ENCODE measurements around the gene TUBE1.

TUBE1 gene

DNA sequence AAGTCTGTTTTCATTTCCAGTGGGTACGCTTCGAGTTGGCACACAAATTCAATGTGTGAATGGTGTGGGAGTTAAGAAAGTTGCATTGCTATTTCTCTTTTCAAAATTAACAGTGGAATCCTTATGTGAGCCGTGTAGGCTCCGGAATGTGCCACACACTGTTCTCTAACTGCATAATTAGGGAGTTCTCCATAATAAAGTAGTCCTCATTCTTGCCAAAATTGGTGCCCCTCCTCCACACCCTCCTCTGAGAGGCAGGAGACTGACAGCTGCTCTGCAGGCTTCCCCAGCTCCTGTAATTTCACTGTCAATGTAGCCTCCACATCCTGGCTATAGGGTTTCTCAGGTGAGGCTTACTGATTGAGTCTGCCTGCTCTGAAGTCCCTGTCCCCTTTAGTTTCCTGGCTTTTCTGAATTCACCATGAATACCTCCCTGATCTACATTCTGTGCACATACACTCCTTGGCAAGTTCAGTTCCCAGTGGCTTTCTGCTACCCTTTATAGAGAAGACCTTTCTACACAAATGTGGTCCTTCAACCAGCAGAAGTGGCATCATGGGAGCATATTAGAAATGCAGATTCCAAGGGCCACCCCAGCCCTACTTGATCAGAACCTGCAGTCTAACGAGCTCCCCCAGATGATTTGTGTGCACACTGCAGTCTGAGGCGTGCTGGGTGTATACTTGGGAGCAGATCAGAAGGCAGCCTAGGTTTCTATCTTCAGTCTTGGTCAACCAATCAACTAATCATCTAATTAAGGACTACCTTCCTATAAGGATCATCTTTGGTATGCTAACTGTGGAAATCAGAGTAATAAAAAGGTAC, 53.3 kb downstream of the TUBE1 start:
- no peaks in the 10 kb centered on the region for H3K36me3 ChIP-seq (ENCODE audit: insufficient read depth, low read length)
- H3K9ac ChIP-seq (ENCODE audit: low read depth, low read length) = no peak overlapping the region
- H3K27ac ChIP-seq (ENCODE audit: low read depth, low read length) = no peak overlapping the region
- no peaks in the 10 kb centered on the region for H3K9me3 ChIP-seq (ENCODE audit: insufficient read depth, low read depth, low read length)
- H3K4me1 ChIP-seq (ENCODE audit: insufficient read depth, low read length) = peaks cover 6% of the 10 kb centered on the region; the same call in 1 of the 2 replicates
- 71% methylated on average over 6 of the region's 6 CpGs for WGBS
- H3K4me3 ChIP-seq (ENCODE audit: low read length) = no peak overlapping the region
- H3K27me3 ChIP-seq (ENCODE audit: insufficient read depth, low read length) = no peaks in the 10 kb centered on the region

DNA sequence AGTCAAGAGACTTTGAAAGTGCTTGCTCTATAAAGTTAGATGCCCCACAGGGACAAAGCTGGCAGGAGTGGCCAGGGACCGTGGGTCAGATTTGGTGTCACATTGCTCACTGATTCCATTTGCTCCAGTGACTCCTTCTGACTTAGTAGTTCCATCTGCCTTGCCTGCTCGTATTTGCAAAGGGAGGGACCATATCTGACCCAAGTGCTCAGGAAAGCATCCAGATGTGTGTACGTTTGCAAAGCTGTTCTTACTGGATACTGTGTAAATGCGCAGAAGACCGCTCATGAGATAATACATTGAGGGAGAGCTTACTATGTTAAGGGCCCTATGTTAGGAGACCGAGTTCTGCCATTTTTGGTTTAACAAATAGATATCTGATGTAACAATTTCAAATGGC, 54.6 kb downstream of the TUBE1 start:
- no peaks in the 10 kb centered on the region for H3K9me3 ChIP-seq (ENCODE audit: insufficient read depth, low read depth, low read length)
- H3K36me3 ChIP-seq (ENCODE audit: insufficient read depth, low read length) = no peaks in the 10 kb centered on the region
- 92% methylated on average over 6 of the region's 6 CpGs for WGBS
- H3K9ac ChIP-seq (ENCODE audit: low read depth, low read length) = no peak overlapping the region
- H3K4me3 ChIP-seq (ENCODE audit: low read length) = no peak overlapping the region
- no peaks in the 10 kb centered on the region for H3K27me3 ChIP-seq (ENCODE audit: insufficient read depth, low read length)
- no peak overlapping the region for H3K27ac ChIP-seq (ENCODE audit: low read depth, low read length)
- peaks cover 6% of the 10 kb centered on the region; the same call in 1 of the 2 replicates for H3K4me1 ChIP-seq (ENCODE audit: insufficient read depth, low read length)

DNA sequence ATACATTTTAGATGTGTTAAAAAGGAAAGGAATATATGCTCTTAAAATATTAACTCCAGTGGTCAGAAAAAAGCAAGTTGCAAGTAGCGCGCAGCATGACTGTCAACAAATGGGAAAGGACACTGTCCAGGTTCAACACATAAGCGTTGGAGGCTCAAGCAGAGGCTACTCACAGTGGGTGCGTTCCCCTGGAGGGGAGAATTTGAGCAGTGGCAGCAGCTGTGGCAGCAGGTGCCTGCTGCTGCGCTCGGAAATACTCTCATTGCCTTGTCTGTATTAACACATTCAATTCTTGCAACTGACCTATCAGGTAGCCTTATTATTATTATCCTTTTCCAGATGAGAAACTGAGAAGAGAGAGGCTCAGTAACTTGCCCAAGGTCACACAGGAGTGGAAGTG, 55.3 kb downstream of the TUBE1 start:
- no peak overlapping the region for H3K9ac ChIP-seq (ENCODE audit: low read depth, low read length)
- WGBS = 90% methylated on average over 6 of the region's 6 CpGs
- no peak overlapping the region for H3K27ac ChIP-seq (ENCODE audit: low read depth, low read length)
- H3K4me1 ChIP-seq (ENCODE audit: insufficient read depth, low read length) = 0 out of 2 replicates have a peak, but pooled peaks cover 6% of the 10 kb centered on the region
- no peaks in the 10 kb centered on the region for H3K9me3 ChIP-seq (ENCODE audit: insufficient read depth, low read depth, low read length)
- no peak overlapping the region for H3K4me3 ChIP-seq (ENCODE audit: low read length)
- no peaks in the 10 kb centered on the region for H3K27me3 ChIP-seq (ENCODE audit: insufficient read depth, low read length)
- no peaks in the 10 kb centered on the region for H3K36me3 ChIP-seq (ENCODE audit: insufficient read depth, low read length)

DNA sequence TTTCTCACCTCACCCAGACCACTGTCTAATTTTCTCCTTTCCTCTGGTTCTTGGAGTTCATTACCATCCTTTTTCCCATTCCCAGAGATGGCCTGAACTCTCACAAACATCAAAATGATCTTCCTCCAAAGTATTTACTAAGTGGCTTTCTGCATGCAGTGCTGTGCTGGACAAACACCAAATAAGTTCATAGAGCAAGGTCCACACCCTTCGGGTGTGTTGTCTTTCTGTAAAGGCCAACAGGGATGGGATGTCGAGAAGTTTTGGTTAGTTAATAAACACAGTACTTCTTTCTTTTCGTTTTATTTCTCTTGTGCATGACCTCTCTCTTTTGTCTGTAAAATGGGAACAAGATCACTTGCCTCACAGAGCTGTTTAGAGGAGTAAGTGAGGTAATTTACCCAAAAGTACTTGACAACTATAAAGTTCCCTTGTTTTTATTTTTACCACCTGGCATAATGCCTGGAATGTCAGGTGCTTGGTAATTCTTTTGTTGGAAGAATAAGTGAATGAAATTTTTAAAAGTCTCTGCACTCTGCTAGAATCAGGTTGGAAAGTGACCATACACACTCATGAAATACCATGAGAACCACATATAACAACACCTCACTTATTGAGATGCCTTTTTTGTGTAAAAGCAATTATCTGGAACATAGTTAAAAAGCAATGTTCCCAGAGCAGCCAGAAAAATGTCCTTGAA, 56.2 kb downstream of the TUBE1 start:
- WGBS = 79% methylated on average over 2 of the region's 3 CpGs
- no peak overlapping the region for H3K4me3 ChIP-seq (ENCODE audit: low read length)
- H3K4me1 ChIP-seq (ENCODE audit: insufficient read depth, low read length) = 0 out of 2 replicates have a peak, but pooled peaks cover 6% of the 10 kb centered on the region
- H3K36me3 ChIP-seq (ENCODE audit: insufficient read depth, low read length) = no peaks in the 10 kb centered on the region
- H3K27me3 ChIP-seq (ENCODE audit: insufficient read depth, low read length) = no peaks in the 10 kb centered on the region
- no peak overlapping the region for H3K27ac ChIP-seq (ENCODE audit: low read depth, low read length)
- H3K9ac ChIP-seq (ENCODE audit: low read depth, low read length) = no peak overlapping the region
- no peaks in the 10 kb centered on the region for H3K9me3 ChIP-seq (ENCODE audit: insufficient read depth, low read depth, low read length)

DNA sequence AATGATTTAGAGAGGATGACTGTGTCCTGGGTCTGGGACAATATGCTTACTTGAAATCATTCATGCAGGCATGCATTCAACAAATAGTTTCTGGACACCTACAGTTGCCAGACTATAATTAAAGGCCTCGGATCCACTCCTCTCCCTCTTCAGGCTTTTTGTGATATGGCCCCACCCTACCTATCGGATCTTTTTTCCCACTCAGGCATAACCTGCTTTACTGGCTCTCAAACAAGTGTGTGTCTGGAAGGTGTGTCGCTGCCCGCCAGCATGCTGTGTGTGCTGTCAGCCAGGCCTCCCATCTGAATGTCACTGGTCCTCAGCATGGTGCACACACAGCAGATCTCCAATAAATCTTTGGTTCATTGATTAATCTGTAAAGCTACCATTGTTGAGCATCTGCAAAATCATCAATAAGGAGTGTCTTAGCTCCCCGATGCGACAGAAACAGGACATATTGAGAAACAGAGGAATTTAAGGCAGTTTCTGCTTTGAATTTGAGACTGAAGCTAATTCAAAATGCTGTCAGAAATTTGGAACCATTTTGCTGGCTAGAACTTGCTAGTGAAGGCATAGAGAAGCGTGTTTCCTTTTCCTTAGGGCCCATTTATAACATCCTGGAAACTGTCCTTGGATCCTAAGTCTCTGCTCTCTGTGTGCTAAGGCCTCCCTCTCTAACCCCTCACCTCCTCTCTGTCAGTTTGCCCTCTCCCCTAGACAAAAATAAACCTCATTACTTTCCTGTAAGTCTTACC, 56.9 kb downstream of the TUBE1 start:
- H3K4me3 ChIP-seq (ENCODE audit: low read length) = no peak overlapping the region
- 0 out of 2 replicates have a peak, but pooled peaks cover 6% of the 10 kb centered on the region for H3K4me1 ChIP-seq (ENCODE audit: insufficient read depth, low read length)
- H3K36me3 ChIP-seq (ENCODE audit: insufficient read depth, low read length) = no peaks in the 10 kb centered on the region
- 93% methylated on average over 6 of the region's 7 CpGs for WGBS
- H3K9me3 ChIP-seq (ENCODE audit: insufficient read depth, low read depth, low read length) = no peaks in the 10 kb centered on the region
- no peak overlapping the region for H3K27ac ChIP-seq (ENCODE audit: low read depth, low read length)
- H3K27me3 ChIP-seq (ENCODE audit: insufficient read depth, low read length) = no peaks in the 10 kb centered on the region
- no peak overlapping the region for H3K9ac ChIP-seq (ENCODE audit: low read depth, low read length)

DNA sequence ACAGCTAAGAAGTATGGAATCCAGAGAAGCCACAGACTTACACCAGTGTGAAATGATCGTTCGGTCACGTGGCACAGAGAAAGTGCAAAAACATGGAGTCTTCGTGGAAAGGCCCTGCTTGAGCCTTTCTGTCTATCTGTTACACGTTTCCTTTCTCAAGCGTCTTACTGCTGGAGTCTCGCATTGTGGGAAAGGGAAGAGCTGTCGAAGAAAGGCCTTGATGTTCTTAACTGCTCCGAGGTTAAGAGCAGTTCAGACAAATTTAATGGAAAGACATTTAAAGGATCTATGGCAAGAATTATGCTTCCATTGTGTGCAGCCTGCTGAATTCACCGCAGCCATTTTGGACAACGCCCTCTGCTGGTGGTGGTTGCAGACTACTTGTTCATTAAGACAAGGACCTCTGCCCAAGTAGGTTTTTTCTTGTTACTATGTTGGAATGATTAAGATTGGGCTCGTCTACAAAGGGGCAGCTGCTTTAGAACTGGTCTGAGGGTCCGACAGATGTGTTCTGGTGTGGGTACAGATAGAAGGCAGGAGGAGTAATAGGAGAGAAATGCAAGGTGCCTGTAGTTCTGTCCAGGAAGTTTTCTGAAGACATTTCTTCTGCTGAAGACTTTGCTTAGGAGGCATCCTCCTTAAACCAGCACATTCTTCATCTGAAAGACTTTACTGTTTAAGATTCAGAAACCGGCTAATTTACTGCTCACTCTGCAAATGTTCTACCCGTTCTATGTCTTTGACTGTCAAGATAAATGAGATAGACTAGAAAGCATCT, 58.0 kb downstream of the TUBE1 start:
- H3K9ac ChIP-seq (ENCODE audit: low read depth, low read length) = no peak overlapping the region
- no peak overlapping the region for H3K4me3 ChIP-seq (ENCODE audit: low read length)
- 71% methylated on average over 15 of the region's 15 CpGs for WGBS
- H3K9me3 ChIP-seq (ENCODE audit: insufficient read depth, low read depth, low read length) = no peaks in the 10 kb centered on the region
- H3K27ac ChIP-seq (ENCODE audit: low read depth, low read length) = no peak overlapping the region
- no peaks in the 10 kb centered on the region for H3K27me3 ChIP-seq (ENCODE audit: insufficient read depth, low read length)
- no peaks in the 10 kb centered on the region for H3K36me3 ChIP-seq (ENCODE audit: insufficient read depth, low read length)
- 0 out of 2 replicates have a peak, but pooled peaks cover 6% of the 10 kb centered on the region for H3K4me1 ChIP-seq (ENCODE audit: insufficient read depth, low read length)

DNA sequence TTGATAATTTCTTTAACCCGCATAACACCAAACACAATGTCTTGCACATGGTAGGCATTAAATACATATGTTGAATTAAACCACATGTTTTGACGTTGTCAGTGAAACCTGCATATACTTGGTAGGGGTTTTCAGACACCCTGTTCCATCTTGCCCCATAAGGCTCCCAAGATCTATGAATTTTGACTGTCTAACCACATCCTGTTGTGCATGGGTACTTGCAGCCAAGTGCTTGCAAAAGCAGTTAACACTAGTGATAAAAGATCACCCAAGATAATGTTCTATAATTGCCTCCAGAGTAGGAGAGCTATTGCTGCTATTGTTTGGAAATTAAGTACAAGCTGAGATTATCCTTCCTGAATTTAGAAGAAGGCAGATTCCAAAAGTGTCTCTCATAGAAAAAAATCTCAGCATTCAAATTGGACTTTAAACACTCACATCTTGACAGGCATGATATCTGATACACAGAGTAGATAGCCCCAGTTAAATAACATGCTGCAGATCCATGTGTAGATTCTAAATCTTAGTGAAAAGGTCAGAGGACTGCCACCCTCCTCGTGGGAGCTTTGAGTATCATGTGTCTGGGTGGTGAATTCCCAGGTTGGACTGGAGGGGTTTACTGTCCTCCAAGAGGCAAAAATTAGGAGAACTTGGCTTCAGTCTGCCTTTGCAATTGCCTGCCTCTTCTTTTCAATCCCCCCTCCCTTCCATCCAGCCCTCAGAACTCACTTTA, 59.2 kb downstream of the TUBE1 start:
- no peaks in the 10 kb centered on the region for H3K27me3 ChIP-seq (ENCODE audit: insufficient read depth, low read length)
- 91% methylated on average over 3 of the region's 3 CpGs for WGBS
- no peak overlapping the region for H3K27ac ChIP-seq (ENCODE audit: low read depth, low read length)
- H3K4me1 ChIP-seq (ENCODE audit: insufficient read depth, low read length) = no peaks in the 10 kb centered on the region
- no peaks in the 10 kb centered on the region for H3K36me3 ChIP-seq (ENCODE audit: insufficient read depth, low read length)
- 0 out of 2 replicates have a peak, but pooled peaks cover 6% of the 10 kb centered on the region for H3K9me3 ChIP-seq (ENCODE audit: insufficient read depth, low read depth, low read length)
- H3K9ac ChIP-seq (ENCODE audit: low read depth, low read length) = no peak overlapping the region
- no peak overlapping the region for H3K4me3 ChIP-seq (ENCODE audit: low read length)

DNA sequence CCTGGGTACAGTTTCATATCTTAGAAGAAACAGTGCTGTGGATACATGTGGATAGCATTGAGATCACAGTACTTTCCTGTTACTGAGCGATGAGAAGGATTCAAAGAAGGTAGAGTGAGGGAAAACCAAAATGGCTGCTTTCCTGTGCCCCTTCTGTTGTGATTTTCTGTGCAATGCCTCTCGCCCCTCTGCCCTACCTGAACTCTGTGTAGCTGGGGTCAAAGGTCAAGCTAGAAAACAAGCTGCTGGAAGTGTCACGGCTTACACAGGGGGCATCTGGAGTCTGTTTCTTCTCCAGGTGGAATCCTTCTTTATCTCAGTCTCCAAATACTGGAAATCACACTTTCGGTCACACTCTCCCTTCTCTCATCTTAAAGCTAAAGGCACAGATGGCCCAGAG, 60.3 kb downstream of the TUBE1 start:
- Histone ChIP-seq H3K4me1 (ENCODE audit: insufficient read depth, low read length) (no peaks in the 10 kb centered on the region), H3K9me3 (ENCODE audit: insufficient read depth, low read depth, low read length) (0 out of 2 replicates have a peak, but pooled peaks cover 6% of the 10 kb centered on the region), H3K4me3 (ENCODE audit: low read length) (no peak overlapping the region), H3K9ac (ENCODE audit: low read depth, low read length) (no peak overlapping the region), H3K36me3 (ENCODE audit: insufficient read depth, low read length) (no peaks in the 10 kb centered on the region), H3K27me3 (ENCODE audit: insufficient read depth, low read length) (no peaks in the 10 kb centered on the region), H3K27ac (ENCODE audit: low read depth, low read length) (no peak overlapping the region)
- 86% methylated on average over 4 of the region's 4 CpGs for WGBS

DNA sequence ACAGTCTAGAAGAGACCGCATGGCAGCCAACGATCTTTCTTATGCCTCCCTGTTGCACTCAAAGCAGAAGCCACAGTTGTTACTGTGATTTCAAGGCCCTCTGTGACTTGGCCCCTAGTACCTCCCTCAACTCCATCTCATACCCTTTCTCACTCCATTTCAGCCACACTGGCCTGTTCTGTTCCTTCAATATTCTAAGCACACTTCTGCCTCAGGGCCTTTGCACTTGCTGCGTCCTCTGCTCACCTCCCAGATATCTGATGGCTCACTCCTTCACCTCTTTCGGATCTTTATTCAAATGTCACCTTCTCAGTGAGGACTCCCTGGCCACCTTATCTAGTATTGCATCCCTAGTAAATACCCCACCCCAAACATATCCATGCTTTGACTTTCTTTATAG, 62.8 kb downstream of the TUBE1 start:
- Histone ChIP-seq H3K27me3 (ENCODE audit: insufficient read depth, low read length) (no peaks in the 10 kb centered on the region), H3K9me3 (ENCODE audit: insufficient read depth, low read depth, low read length) (0 out of 2 replicates have a peak, but pooled peaks cover 6% of the 10 kb centered on the region), H3K36me3 (ENCODE audit: insufficient read depth, low read length) (no peaks in the 10 kb centered on the region), H3K4me3 (ENCODE audit: low read length) (no peak overlapping the region), H3K4me1 (ENCODE audit: insufficient read depth, low read length) (no peaks in the 10 kb centered on the region), H3K9ac (ENCODE audit: low read depth, low read length) (no peak overlapping the region), H3K27ac (ENCODE audit: low read depth, low read length) (no peak overlapping the region)
- 95% methylated on average over 4 of the region's 4 CpGs for WGBS

DNA sequence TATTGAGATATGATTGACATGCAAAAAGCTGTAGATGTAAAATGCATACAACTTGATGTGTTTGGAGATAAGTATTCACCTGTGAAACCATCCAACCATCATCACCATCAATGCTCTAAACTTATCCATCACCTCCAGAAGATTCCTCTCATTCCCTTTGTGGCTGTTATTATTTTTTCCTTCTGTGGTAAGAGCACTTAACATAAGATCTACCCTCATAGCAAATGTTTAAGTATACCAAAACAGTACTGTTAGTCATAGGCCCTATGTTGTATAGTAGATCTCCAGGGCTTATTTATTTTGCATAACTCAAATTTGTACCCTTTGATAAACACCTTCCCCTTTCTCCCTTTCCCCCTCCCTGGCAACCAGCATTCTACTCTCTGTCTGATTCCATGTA, 64.5 kb downstream of the TUBE1 start:
- Histone ChIP-seq H3K36me3 (ENCODE audit: insufficient read depth, low read length) (no peaks in the 10 kb centered on the region), H3K27me3 (ENCODE audit: insufficient read depth, low read length) (no peaks in the 10 kb centered on the region), H3K4me3 (ENCODE audit: low read length) (no peak overlapping the region), H3K9me3 (ENCODE audit: insufficient read depth, low read depth, low read length) (0 out of 2 replicates have a peak, but pooled peaks cover 6% of the 10 kb centered on the region), H3K4me1 (ENCODE audit: insufficient read depth, low read length) (no peaks in the 10 kb centered on the region), H3K27ac (ENCODE audit: low read depth, low read length) (no peak overlapping the region), H3K9ac (ENCODE audit: low read depth, low read length) (no peak overlapping the region)

All from HUES64 (cell line).